A549 (cell line): ENCODE data around the gene ARPC2. TPM values are rescaled to one million over a fixed set of nuclear protein-coding genes. Genes with fewer than 3 reads are reported as not detected.

Experiments used
- ATAC-seq, 2 experiments: fragments of 200-7000 bp in 1 of 2; fragments of >200 bp in 1 of 2; cut with Nextera tagmentation in 1 of 2; cut with Tn5 transposase in 1 of 2; 3 replicates each; pipeline versions ENCODE4 v1.8.0 to v1.9.1; 2018 to 2020; ENCODE audit warnings: mild to moderate bottlenecking in 1 of 2, moderate library complexity in 1 of 2
- CTCF ChIA-PET: fragments of 300-600 bp; sonication (Branson Sonifier 250); formaldehyde crosslinking; extraction: SDS; loops from one replicate; lab custom pipeline; 2021; ENCODE audit warnings: antibody characterized with exemption, inconsistent platforms; lab: Yijun Ruan, JAX
- POLR2A ChIA-PET: fragments of 350-600 bp; formaldehyde crosslinking; extraction: SDS; loops from one replicate; lab custom pipeline; 2021; ENCODE audit warnings: antibody characterized with exemption, inconsistent platforms; lab: Yijun Ruan, JAX
- DNase-seq, 2 experiments: peaks; one replicate each; pipeline versions ENCODE4 v3.0.0 to v3.0.0-alpha.2; 2011 to 2016; ENCODE audit warnings: low read depth in 1 of 2, low spot score in 1 of 2
- FAIRE-seq: peaks from 2 replicates; lab custom pipeline; 2011; peaks lifted over from hg19 to GRCh38; lab: Jason Lieb, UNC
- H3K27ac ChIP-seq, 2 experiments: fragments of >200 bp; sonication (Bioruptor Twin); formaldehyde crosslinking; 3 replicates each; pipeline ENCODE4 v1.5.1; 2016 to 2017
- H3K4me1 ChIP-seq: fragments of >200 bp; sonication (Bioruptor Twin); formaldehyde crosslinking; 3 replicates; pipeline ENCODE4 v1.6.1; 2016
- H3K4me2 ChIP-seq: fragments of >200 bp; sonication (Bioruptor Twin); formaldehyde crosslinking; 3 replicates; pipeline ENCODE4 v1.6.1; 2016
- H3K4me3 ChIP-seq: fragments of >200 bp; sonication (Bioruptor Twin); formaldehyde crosslinking; 3 replicates; pipeline ENCODE4 v1.5.1; 2016
- H3K9me3 ChIP-seq: fragments of >200 bp; sonication (Bioruptor Twin); formaldehyde crosslinking; 3 replicates; pipeline ENCODE4 v1.6.1; 2016
- BHLHE40 ChIP-seq: IDR thresholded peaks from 2 replicates; pipeline ENCODE4 v1.6.1; 2012; ENCODE audit warnings: low read depth, low read length, inconsistent platforms
- CBX2 ChIP-seq: fragments of 200-600 bp; sonication (generic); IDR thresholded peaks from 2 replicates; pipeline ENCODE4 v1.6.1; 2016; ENCODE audit warnings: low read depth, mild to moderate bottlenecking, borderline replicate concordance
- CEBPB ChIP-seq, 2 experiments: fragments of >200 bp in 1 of 2; sonication (Bioruptor Twin) in 1 of 2; formaldehyde crosslinking in 1 of 2; IDR thresholded peaks; 2 replicates each; pipeline ENCODE4 v1.6.1; 2012 to 2016
- CTCF ChIP-seq: fragments of >200 bp; sonication (Bioruptor Twin); formaldehyde crosslinking; IDR thresholded peaks from 3 replicates; pipeline ENCODE4 v1.5.1; 2016
- E2F6 ChIP-seq: IDR thresholded peaks from 2 replicates; pipeline ENCODE4 v1.6.1; 2012; ENCODE audit warnings: low read depth, borderline replicate concordance
- FOSL2 ChIP-seq, 2 experiments: fragments of 450-650 bp in 1 of 2; fragments of >200 bp in 1 of 2; sonication (Bioruptor Twin) in 1 of 2; formaldehyde crosslinking; IDR thresholded peaks; 2 replicates each; pipeline versions ENCODE4 v1.5.0 to v1.6.1; 2016 to 2020; ENCODE audit warnings: mild to moderate bottlenecking in 1 of 2, moderate library complexity in 1 of 2
- HDAC2 ChIP-seq: fragments of 200-600 bp; sonication (generic); IDR thresholded peaks from 2 replicates; pipeline ENCODE4 v1.6.1; 2016
- HES2 ChIP-seq: fragments of >200 bp; sonication (Bioruptor Twin); formaldehyde crosslinking; IDR thresholded peaks from 2 replicates; pipeline ENCODE4 v1.6.1; 2016
- HEYL ChIP-seq: fragments of 250-450 bp; sonication (Bioruptor Pico); IDR thresholded peaks from 2 replicates; pipeline ENCODE4 v1.8.0; 2021; ENCODE audit warnings: mild to moderate bottlenecking, moderate library complexity
- HOXA7 ChIP-seq: fragments of 250-450 bp; sonication (Bioruptor Pico); IDR thresholded peaks from 2 replicates; pipeline ENCODE4 v1.5.0; 2020; ENCODE audit warnings: mild to moderate bottlenecking, moderate library complexity
- HOXB13 ChIP-seq: fragments of 250-450 bp; sonication (Bioruptor Pico); IDR thresholded peaks from 2 replicates; pipeline ENCODE4 v1.5.0; 2020; ENCODE audit warnings: low read depth, mild to moderate bottlenecking, moderate library complexity
- HOXB5 ChIP-seq: fragments of 250-450 bp; sonication (Bioruptor Pico); IDR thresholded peaks from 2 replicates; pipeline ENCODE4 v1.5.0; 2020; ENCODE audit warnings: mild to moderate bottlenecking, moderate library complexity
- JUNB ChIP-seq: fragments of >200 bp; sonication (Bioruptor Twin); formaldehyde crosslinking; IDR thresholded peaks from 2 replicates; pipeline ENCODE4 v1.6.1; 2016
- KDM1A ChIP-seq: fragments of 200-600 bp; sonication (generic); IDR thresholded peaks from 2 replicates; pipeline ENCODE4 v1.6.1; 2016; ENCODE audit warnings: low read depth, mild to moderate bottlenecking
- MYC ChIP-seq: IDR thresholded peaks from 2 replicates; pipeline ENCODE4 v1.6.1; 2012; ENCODE audit warnings: mild to moderate bottlenecking, inconsistent platforms, low read length, improper control_type of control experiment, borderline replicate concordance
- NPAS2 ChIP-seq: fragments of 250-450 bp; sonication (Bioruptor Pico); IDR thresholded peaks from 2 replicates; pipeline ENCODE4 v1.8.0; 2022; ENCODE audit warnings: mild to moderate bottlenecking, moderate library complexity, borderline replicate concordance
- POLR2A ChIP-seq: IDR thresholded peaks from 2 replicates; pipeline ENCODE4 v1.6.1; 2012; ENCODE audit warnings: mild to moderate bottlenecking, low read length
- RAD21 ChIP-seq, 2 experiments: fragments of >200 bp in 1 of 2; sonication (Bioruptor Twin) in 1 of 2; formaldehyde crosslinking in 1 of 2; IDR thresholded peaks in 1 of 2; conservative IDR thresholded peaks in 1 of 2; 2 replicates in 1 of 2; 3 replicates in 1 of 2; pipeline ENCODE4 v1.6.1; 2012 to 2018; ENCODE audit warnings: inconsistent platforms in 1 of 2
- RARB ChIP-seq: fragments of 250-450 bp; sonication (Bioruptor Pico); IDR thresholded peaks from 2 replicates; pipeline ENCODE4 v1.8.0; 2021; ENCODE audit warnings: mild to moderate bottlenecking, moderate library complexity
- RNF2 ChIP-seq: fragments of 200-600 bp; sonication (generic); IDR thresholded peaks from 2 replicates; pipeline ENCODE4 v1.6.1; 2016; ENCODE audit warnings: low read depth, mild to moderate bottlenecking, antibody characterized with exemption, moderate library complexity, borderline replicate concordance
- ZC3H11A ChIP-seq: fragments of 450-650 bp; IDR thresholded peaks from 2 replicates; pipeline ENCODE4 v1.6.1; 2014; ENCODE audit warnings: antibody characterized with exemption, mild to moderate bottlenecking
- ZSCAN20 ChIP-seq: fragments of 250-450 bp; sonication (Bioruptor Pico); IDR thresholded peaks from 2 replicates; pipeline ENCODE4 v1.8.0; 2022; ENCODE audit warnings: mild to moderate bottlenecking, moderate library complexity
- WGBS: methylation state at CpG from one replicate; pipeline ENCODE4 v1.1.6; 2017; ENCODE audit errors: missing lambda C conversion rate; 5-methylcytosine and 5-hydroxymethylcytosine counted together
- polyA plus RNA-seq, 4 experiments: library from polyadenylated mRNA; depleted of rRNA in 3 of 4; stranded (reverse); fragments of >200 nt; fragmentation: RNase III in 1 of 4; extraction: RNeasy Plus Mini Kit Qiagen cat#74134 plus additional on column Dnase treatment in 1 of 4; gene quantifications; 2 replicates in 3 of 4; 3 replicates in 1 of 4; pipeline ENCODE4 v1.2.3, GENCODE V29; 2011 to 2017
- TF ChIP-seq, protein P1 (sequence below): fragments of 200-600 bp; sonication (generic); IDR thresholded peaks from 2 replicates; pipeline ENCODE4 v1.6.1; 2016; ENCODE audit warnings: antibody characterized with exemption, mild to moderate bottlenecking, moderate library complexity
- TF ChIP-seq, protein P2 (sequence below): fragments of 250-450 bp; sonication (Bioruptor Pico); IDR thresholded peaks from 2 replicates; pipeline ENCODE4 v1.5.0; 2020; ENCODE audit warnings: low read depth, mild to moderate bottlenecking, moderate library complexity

The ARPC2 gene
- polyA plus RNA-seq, 2 of the 4 experiments (the other 2 are of a cell fraction): 263 to 374 TPM

- ATAC-seq: no peak
- Histone ChIP-seq H3K4me2 (peak overlapping the region; percentile 93), H3K4me1 (peaks cover 35% of the 10 kb centered on the region), H3K27ac (no peak overlapping the region), H3K4me3 (no peak overlapping the region), H3K9me3 (no peaks in the 10 kb centered on the region)
- TF ChIP-seq BHLHE40 (no peak), HOXA7 (CRISPR knock-in tag) (no peak), ZSCAN20 (no peak), HEYL (no peak)
- no peak for FAIRE-seq
- 81% methylated on average over 2 of the region's 2 CpGs for WGBS
- POLR2A ChIA-PET: interaction anchor here (0.5 kb wide), 1 partner anchor 158 kb away, joined by 3 read pairs; no protein-coding TSS in a partner anchor
- DNase-seq: no peak
- CTCF ChIA-PET: interaction anchor here (0.7 to 2.7 kb wide), 3 partner anchors 9 to 243 kb away, joined by 3 to 8 read pairs (median 4); no protein-coding TSS in a partner anchor
Measured at GRCh38 chr2:218219934-218220333, 2.9 kb downstream of the ARPC2 start.

DNA sequence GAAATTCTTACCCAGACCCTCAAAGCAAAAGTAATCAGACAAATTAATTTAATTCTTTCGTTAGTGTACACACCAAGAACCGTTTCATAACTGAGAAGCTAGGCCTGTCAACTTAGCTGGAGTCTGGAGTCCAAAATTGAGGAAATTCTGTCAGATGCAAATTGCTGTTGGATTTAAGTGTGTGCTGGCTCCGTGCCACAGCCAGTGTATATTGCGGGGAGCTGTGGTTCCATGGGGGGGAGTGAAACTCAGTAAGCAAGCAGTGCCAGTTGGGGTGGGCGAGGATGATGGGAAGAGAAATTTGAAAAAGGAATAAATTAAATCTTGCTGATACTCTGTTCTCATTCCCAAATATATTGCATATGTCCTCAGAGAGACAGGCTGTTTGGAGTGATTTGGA lies 4.0 kb downstream of the ARPC2 start:
- WGBS: 92% methylated on average over 5 of the region's 5 CpGs
- no peak overlapping the region for H3K4me3 ChIP-seq
- no peak overlapping the region for H3K27ac ChIP-seq
- peaks cover 34% of the 10 kb centered on the region for H3K4me1 ChIP-seq
- H3K9me3 ChIP-seq: no peaks in the 10 kb centered on the region
- ChIA-PET CTCF (interaction anchor here (2.7 kb wide), 1 partner anchor 8 kb away, joined by 8 read pairs; no protein-coding TSS in a partner anchor), POLR2A (no interaction called here)
- TF ChIP-seq HDAC2 (no peak), ZC3H11A (no peak), POLR2A (no peak)
- TF ChIP-seq, protein P1, sequence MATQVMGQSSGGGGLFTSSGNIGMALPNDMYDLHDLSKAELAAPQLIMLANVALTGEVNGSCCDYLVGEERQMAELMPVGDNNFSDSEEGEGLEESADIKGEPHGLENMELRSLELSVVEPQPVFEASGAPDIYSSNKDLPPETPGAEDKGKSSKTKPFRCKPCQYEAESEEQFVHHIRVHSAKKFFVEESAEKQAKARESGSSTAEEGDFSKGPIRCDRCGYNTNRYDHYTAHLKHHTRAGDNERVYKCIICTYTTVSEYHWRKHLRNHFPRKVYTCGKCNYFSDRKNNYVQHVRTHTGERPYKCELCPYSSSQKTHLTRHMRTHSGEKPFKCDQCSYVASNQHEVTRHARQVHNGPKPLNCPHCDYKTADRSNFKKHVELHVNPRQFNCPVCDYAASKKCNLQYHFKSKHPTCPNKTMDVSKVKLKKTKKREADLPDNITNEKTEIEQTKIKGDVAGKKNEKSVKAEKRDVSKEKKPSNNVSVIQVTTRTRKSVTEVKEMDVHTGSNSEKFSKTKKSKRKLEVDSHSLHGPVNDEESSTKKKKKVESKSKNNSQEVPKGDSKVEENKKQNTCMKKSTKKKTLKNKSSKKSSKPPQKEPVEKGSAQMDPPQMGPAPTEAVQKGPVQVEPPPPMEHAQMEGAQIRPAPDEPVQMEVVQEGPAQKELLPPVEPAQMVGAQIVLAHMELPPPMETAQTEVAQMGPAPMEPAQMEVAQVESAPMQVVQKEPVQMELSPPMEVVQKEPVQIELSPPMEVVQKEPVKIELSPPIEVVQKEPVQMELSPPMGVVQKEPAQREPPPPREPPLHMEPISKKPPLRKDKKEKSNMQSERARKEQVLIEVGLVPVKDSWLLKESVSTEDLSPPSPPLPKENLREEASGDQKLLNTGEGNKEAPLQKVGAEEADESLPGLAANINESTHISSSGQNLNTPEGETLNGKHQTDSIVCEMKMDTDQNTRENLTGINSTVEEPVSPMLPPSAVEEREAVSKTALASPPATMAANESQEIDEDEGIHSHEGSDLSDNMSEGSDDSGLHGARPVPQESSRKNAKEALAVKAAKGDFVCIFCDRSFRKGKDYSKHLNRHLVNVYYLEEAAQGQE: no peak
- TF ChIP-seq, protein P2, sequence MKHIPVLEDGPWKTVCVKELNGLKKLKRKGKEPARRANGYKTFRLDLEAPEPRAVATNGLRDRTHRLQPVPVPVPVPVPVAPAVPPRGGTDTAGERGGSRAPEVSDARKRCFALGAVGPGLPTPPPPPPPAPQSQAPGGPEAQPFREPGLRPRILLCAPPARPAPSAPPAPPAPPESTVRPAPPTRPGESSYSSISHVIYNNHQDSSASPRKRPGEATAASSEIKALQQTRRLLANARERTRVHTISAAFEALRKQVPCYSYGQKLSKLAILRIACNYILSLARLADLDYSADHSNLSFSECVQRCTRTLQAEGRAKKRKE (CRISPR knock-in tag): no peak
- ATAC-seq: no peak
- FAIRE-seq: no peak
- H3K4me2 ChIP-seq: no peak overlapping the region
- DNase-seq: no peak

- ATAC-seq (no peak), DNase-seq (no peak), FAIRE-seq (no peak)
- POLR2A ChIA-PET: no interaction called here
- H3K4me3 ChIP-seq: no peak overlapping the region
- CTCF ChIA-PET: interaction anchor here (1.0 kb wide), 1 partner anchor 48 kb away, joined by 4 read pairs; the partner anchor contains the start of gene PNKD
- WGBS: 89% methylated on average over 5 of the region's 5 CpGs
- H3K27ac ChIP-seq: no peak overlapping the region
- no peaks in the 10 kb centered on the region for H3K9me3 ChIP-seq
- H3K4me1 ChIP-seq: peaks cover 30% of the 10 kb centered on the region
- H3K4me2 ChIP-seq: no peak overlapping the region
- no peak for TF ChIP-seq KDM1A
- no peak for TF ChIP-seq HOXA7 (CRISPR knock-in tag)
- no peak for TF ChIP-seq MYC
- no peak for TF ChIP-seq NPAS2
- no peak for TF ChIP-seq RARB
- no peak for TF ChIP-seq JUNB
- no peak for TF ChIP-seq HOXB13 (CRISPR knock-in tag)
Measured at GRCh38 chr2:218223046-218223445, 6.1 kb downstream of the ARPC2 start.

GRCh38 chr2:218224186-218224585 lies 7.2 kb downstream of the ARPC2 start:
- CTCF ChIA-PET: interaction anchor here (0.8 kb wide), 1 partner anchor 21 kb away, joined by 3 read pairs; no protein-coding TSS in a partner anchor
- TF ChIP-seq HOXB13 (CRISPR knock-in tag): no peak
- TF ChIP-seq NPAS2: no peak
- no peak for TF ChIP-seq CTCF
- TF ChIP-seq HES2: no peak
- no peak for TF ChIP-seq ZC3H11A
- TF ChIP-seq FOSL2 (IDR thresholded peaks at IDR 0.05): no peak
- TF ChIP-seq FOSL2 (CRISPR knock-in tag; IDR thresholded peaks at IDR 0.05): no peak
- TF ChIP-seq CBX2: no peak
- no peak for TF ChIP-seq E2F6
- no peak for TF ChIP-seq RAD21 (conservative IDR thresholded peaks at IDR 0.05 in 1 of 2, IDR thresholded peaks at IDR 0.05 in 1 of 2)
- no peak for TF ChIP-seq CEBPB (IDR thresholded peaks at IDR 0.05)
- no peak for TF ChIP-seq RNF2
- no peak for TF ChIP-seq HOXB5 (CRISPR knock-in tag)

More at GRCh38 chr2:218224186-218224585, 7.2 kb downstream of the ARPC2 start:
- no peak for DNase-seq
- ATAC-seq: no peak
- Histone ChIP-seq H3K4me3 (no peak overlapping the region), H3K4me2 (no peak overlapping the region), H3K4me1 (peaks cover 30% of the 10 kb centered on the region), H3K27ac (no peak overlapping the region), H3K9me3 (no peaks in the 10 kb centered on the region)
- POLR2A ChIA-PET: no interaction called here
- 84% methylated on average over 1 of the region's 1 CpG for WGBS
- FAIRE-seq: no peak
